Stimulated activated CD4-positive, alpha-beta T cell treated with anti-CD3 and anti-CD28 coated beads, Interleukin-2, amount 100 ng/mL, for 48 hours (primary cell): Measurements from ENCODE around the gene ROCK1.
"Not testable (repeated sequence)": the region's sequence is repeated elsewhere in the genome, so short reads cannot be mapped to it uniquely, and the experiment has no call there.

Experiments used
- DNase-seq, 2 donors: peaks; one replicate each; pipeline ENCODE4 v3.0.0-alpha.2; 2020

The ROCK1 gene

GRCh38 chr18:21049306-21049705 is 62.3 kb downstream of the ROCK1 start:
- DNase-seq, result no peak

DNA sequence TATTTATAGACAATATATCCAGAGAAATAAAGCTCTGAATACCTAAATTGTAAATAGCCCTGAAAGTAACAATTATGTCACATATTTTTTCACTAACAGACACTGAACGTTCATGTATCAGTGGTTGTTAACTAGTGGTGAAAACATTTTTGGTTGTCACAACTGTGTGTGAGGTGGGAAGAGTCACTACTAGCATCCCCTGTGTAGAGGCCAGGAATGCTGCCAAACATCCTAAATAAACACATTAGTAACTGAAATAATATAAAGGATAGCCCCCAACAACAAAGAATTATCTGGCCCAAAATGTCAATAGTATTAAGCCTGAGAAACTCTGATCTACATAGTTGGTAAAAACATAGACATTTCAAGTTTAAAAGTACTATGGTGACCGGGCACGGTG is 64.5 kb downstream of the ROCK1 start:
- no peak for DNase-seq

GRCh38 chr18:21040466-21040865 is 71.1 kb downstream of the ROCK1 start:
- no peak for DNase-seq

DNA sequence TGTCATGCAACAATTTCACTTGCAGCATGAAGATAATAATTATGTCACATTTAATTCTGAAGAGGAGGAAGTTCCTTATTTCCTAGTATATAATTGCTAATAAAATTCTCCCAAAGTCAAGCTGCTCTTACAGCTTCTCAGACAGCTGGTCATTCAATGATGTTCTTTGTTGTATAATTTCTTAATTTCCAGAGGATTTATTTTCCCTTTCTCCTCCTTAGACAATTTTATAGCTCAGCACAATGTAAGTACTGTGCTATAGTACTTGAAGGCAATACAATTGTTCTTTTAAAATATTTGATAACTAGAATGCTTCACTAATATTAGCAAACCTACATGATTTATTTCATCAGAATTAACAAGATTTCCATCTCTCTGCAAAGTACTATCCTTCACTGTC is 73.4 kb downstream of the ROCK1 start:
- no peak for DNase-seq

- DNase-seq, result no peak
Measured at GRCh38 chr18:21031845-21032244, 79.8 kb downstream of the ROCK1 start.

- DNase-seq, result not testable (repeated sequence)
Measured at GRCh38 chr18:21018257-21018656, 93.4 kb downstream of the ROCK1 start.

- DNase-seq, result no peak
Measured at GRCh38 chr18:21012308-21012707, 99.3 kb downstream of the ROCK1 start.

DNA sequence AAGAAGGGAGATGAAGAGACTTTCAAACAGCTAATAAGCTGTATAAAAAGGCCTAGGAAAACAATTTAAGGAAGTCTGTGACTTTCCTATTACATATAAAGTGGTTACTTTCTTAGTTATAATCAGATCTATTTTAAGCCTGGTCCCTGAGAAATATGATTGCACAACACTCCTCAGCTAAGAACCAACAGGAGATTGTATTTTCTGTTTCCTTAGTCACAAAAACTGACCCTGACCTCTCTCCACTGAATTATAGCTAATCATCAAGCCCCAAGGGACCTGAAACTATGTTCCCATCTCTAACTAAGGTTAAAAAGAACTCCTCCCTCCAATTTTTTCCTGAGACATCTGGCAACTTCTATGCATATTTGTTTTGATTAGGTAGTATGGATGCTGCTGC is 106.9 kb downstream of the ROCK1 start:
- DNase-seq, result no peak

DNA sequence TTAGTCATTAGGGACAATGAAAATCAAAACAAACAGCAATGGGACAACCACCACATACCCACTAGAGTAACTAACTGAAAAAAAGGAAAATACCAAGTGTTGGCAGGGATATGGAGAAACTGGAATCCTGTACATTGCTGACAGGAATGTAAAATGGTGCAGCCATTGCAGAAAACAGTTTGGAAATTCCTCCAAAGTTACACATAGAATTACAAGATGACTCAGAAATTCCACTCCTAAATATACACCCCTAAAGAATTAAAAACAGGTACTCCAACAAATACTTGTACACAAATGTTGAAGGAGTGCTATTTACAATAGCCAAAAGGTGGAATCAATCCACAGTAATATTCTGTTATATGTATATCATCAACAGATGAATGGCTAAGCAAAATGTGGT is 110.9 kb downstream of the ROCK1 start:
- no peak for DNase-seq

- no peak for DNase-seq
Measured at GRCh38 chr18:20997371-20997770, 114.2 kb downstream of the ROCK1 start.

DNA sequence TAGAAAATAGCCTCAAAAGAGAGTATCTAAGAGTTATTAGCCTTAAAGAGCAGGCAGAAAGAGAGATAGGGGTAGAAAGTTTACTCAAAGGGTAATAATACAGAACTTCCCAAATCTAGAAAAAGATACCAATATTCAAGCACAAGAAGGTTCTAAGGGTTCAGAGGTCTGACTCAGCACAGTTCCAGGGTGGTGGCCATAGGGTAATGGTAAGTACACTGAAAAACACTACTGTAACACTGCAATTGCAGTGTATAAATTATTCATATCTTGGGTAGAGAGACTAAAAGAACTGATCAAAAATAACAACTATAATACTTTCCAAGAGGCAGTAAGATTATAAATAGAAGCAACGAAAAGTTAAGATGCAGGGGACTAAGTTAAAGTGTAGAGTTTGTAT is 115.2 kb downstream of the ROCK1 start:
- DNase-seq, result no peak

DNA sequence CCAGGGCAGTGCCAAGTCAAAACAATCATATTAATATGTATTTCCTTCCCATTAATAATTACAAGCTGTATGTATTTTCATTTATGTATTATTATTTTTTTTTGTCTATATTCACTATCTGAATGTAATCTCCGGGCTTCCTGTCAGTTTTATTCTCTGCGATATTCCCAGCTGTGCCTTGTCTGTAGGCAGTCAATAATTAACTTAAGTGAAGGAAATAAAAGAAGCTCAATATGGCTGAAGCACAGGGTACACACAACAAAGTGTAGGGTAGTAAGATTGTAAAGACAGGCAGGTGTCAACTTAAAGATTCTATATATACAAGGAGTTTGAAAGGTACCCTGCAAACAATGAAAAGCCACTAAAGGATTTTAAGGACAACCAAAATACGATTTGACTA is 122.9 kb downstream of the ROCK1 start:
- DNase-seq, result no peak

GRCh38 chr18:20975077-20975476 is 136.5 kb downstream of the ROCK1 start:
- DNase-seq, result no peak

- no peak for DNase-seq
Measured at GRCh38 chr18:20971886-20972267, 139.7 kb downstream of the ROCK1 start.

- DNase-seq, result no peak
Measured at GRCh38 chr18:20966795-20967194, 144.8 kb downstream of the ROCK1 start.

DNA sequence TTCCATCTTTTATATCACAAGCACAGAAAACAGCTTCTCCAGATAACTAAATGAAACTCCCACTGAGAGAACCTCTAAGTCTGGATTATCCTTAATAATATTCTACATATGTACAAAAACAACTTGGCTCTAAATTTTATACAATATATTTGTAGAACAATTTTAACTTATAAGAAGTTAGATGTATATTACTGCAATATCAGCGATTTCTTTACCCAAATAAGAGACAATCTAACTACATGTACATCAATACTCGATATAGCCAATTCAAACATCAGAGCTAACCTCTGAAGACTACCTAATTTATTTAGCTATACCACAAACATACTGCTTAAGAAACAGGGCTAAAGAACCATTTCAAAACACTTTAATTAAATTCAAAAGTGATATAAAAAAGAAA is 148.6 kb downstream of the ROCK1 start:
- DNase-seq, result no peak

DNA sequence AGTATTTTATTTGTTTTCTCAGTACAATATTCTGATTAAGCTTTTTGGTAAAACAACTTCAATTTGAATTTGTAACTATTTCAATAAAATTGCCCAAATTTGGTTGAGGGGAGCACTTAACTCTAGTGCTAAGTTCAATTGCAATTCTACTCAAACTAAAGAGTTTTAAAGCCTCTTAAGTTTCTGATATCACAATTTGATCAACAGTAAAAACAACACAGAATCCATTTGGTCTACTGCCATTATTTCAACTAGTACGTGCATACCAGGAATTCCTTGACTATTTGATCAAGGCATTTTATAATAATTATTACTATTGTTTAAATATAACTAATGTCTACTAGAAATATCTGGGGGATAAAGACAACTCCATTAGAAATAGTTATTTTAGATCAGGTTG is 150.9 kb downstream of the ROCK1 start:
- DNase-seq, result no peak

DNA sequence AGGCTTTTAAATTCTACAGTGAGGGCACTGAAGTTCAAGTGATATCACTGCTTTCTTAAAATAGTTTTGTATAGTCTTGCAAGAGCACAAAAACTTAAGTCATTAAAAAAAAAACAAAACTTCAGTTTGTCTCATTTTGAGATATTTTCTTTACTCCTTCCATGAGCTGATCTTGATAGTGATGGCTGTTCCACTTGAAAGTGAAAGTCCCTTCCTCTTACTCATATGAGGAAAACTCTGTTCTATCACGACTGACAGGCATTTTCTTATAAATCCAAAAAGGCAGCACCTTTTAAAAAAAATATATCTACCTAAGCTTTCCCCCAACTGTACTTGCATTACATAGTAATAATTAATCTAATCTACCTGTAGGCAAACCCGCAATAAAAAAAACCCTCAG is 160.8 kb downstream of the ROCK1 start:
- not testable (repeated sequence) for DNase-seq
